GM18505 (cell line): ENCODE measurements around the gene SFXN3.
A peak's percentile ranks its signal among the peaks of the same experiment; 100 is the strongest.

Source experiments
- ATAC-seq: cut with Tn5 transposase; IDR thresholded peaks from one replicate; pipeline ENCODE4 v1.9.1; 2021; ENCODE audit not compliant: unreplicated experiment
- POLR2A ChIP-seq: IDR thresholded peaks from 4 replicates; pipeline ENCODE4 v1.6.1; 2011; ENCODE audit warnings: borderline replicate concordance; ENCODE audit not compliant: insufficient read depth, insufficient read length; ENCODE audit errors: extremely low read depth

SFXN3 gene

GRCh38 chr10:101056365-101057151 is 25.5 kb downstream of the SFXN3 start:
- ATAC-seq = no peak
- TF ChIP-seq POLR2A = no peak

- peak; percentile 38 for ATAC-seq
- no peak for TF ChIP-seq POLR2A
These were observed 29.3 kb downstream of the SFXN3 start for GRCh38 chr10:101060036-101060950.

GRCh38 chr10:101060951-101061623 is 30.1 kb downstream of the SFXN3 start:
- ATAC-seq = peak; percentile 52

GRCh38 chr10:101061624-101062231 is 30.7 kb downstream of the SFXN3 start, which contains the start of gene KAZALD1:
Gene KAZALD1, plus strand, starts transcription at chr10:101061989. Its CDS starts 604 bp downstream, at chr10:101062593.
- TF ChIP-seq POLR2A = no peak
- ATAC-seq = peak; percentile 7

More at GRCh38 chr10:101060951-101061623, 30.1 kb downstream of the SFXN3 start:
- peak; percentile 59 for TF ChIP-seq POLR2A

DNA sequence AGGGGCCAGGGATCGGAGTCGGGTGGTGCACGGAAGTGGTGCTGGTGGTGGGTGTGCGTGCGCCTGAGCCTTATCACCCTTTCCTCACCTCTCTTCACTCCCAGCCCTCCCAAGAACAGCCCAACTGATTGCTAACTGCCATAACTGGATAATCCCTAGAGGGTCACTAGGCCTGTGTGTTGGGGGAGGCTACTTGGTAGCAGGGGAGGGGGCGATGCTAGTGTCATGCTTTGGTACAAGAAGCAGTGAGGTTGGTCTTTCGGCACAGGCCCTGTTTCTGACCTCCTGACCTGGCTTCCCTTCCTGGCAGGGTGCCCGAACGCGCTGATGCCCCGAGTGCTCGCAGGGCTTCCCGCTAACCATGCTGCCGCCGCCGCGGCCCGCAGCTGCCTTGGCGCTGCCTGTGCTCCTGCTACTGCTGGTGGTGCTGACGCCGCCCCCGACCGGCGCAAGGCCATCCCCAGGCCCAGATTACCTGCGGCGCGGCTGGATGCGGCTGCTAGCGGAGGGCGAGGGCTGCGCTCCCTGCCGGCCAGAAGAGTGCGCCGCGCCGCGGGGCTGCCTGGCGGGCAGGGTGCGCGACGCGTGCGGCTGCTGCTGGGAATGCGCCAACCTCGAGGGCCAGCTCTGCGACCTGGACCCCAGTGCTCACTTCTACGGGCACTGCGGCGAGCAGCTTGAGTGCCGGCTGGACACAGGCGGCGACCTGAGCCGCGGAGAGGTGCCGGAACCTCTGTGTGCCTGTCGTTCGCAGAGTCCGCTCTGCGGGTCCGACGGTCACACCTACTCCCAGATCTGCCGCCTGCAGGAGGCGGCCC is 31.4 kb downstream of the SFXN3 start:
- peak; percentile 16 for TF ChIP-seq POLR2A
- peak; percentile 33 for ATAC-seq

GRCh38 chr10:101063050-101063525 is 32.1 kb downstream of the SFXN3 start:
- ATAC-seq = no peak
- no peak for TF ChIP-seq POLR2A

DNA sequence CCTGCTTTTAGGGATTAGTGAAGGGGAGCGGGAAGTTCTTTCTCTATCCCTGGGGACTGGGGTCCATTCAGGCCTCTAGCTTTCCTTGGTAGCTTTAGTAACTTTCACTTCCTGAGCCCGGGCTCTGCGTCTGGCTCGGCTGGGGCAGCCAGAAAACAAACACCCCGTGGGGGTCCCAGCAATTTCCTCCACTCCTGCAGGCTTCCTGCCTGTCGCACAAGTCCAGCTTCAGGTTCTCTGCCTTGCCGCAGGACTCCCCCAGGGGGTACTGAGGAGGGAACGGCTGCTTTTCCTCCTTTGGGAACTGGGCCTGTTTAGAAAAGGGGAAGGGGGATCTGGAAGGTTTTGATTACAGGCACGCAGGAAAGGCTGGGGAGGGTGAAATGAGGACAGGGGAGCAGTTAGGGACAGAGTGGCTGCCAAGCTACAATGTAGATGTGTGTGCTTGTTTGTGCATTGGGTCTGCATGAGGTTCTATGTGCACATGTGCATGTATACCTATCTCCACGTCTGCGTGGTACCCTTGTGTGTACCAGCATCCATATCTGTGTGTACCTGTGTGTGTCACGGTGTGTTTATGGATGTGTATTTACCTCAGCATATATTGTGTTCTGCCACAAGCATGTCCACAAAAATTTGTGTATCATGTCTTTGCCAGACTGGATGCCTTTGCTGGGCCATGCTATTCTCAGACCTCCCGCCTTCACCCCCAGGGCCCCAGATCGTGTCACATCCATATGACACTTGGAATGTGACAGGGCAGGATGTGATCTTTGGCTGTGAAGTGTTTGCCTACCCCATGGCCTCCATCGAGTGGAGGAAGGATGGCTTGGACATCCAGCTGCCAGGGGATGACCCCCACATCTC is 32.7 kb downstream of the SFXN3 start:
- no peak for TF ChIP-seq POLR2A

DNA sequence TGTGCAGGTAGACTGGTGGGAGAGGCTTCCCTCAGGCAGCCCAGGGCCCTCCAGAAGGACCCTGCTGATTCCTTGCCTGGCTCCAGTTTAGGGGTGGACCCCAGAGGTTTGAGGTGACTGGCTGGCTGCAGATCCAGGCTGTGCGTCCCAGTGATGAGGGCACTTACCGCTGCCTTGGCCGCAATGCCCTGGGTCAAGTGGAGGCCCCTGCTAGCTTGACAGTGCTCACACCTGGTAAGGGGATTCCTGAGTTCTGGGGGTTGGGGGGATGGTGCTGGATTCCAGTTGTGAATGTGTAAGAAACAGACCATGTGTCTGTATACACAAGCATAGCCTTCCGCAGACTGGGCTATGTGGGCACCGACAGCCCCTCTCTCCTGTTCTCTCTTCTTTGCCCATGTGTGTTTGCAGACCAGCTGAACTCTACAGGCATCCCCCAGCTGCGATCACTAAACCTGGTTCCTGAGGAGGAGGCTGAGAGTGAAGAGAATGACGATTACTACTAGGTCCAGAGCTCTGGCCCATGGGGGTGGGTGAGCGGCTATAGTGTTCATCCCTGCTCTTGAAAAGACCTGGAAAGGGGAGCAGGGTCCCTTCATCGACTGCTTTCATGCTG is 33.5 kb downstream of the SFXN3 start:
- no peak for TF ChIP-seq POLR2A
- ATAC-seq = no peak

More for the DNA sequence above, 32.7 kb downstream of the SFXN3 start:
- no peak for ATAC-seq

DNA sequence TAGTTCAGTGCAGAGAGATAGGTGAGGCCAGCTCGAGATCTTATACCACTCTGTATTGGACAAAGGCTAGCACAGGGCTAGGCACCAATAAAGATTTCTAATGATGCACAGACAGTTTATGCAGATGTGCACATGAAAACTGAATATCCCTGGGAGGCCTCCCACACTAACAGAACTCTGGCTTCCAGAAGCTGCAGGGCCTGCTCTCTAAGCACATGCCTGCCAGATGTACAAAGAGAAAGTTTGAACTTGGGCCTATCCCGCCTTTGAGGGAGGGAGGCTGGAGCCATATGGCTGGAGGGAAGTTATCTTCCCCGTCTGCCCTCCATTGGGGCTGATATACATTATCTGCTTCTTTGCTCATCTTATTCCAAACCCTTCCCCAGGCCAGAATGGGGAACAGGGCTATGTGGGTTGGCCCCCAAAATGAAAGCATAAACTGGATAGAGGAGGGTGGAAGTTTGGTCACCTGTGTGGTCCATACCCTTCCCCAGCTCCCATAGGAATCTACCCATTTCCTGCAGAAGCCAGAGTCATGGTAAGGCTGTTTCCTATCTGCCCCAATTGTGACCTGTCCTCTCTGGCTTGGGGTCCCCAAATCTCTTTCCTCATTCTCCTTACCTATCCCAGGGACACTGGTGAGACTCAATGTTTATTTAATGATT is 34.6 kb downstream of the SFXN3 start:
- TF ChIP-seq POLR2A = no peak
- no peak for ATAC-seq
